PC-9 (cell line): Measurements from ENCODE around the gene EED. TPM values are rescaled to one million over a fixed set of nuclear protein-coding genes. Genes with fewer than 3 reads are reported as not detected.

Experiments
- BruUV-seq: library from RNA; stranded (reverse); fragments of 400-500 nt; replicated peaks from 2 replicates; lab custom pipeline; 2021; lab: Mats Ljungman, UMichigan
- CTCF ChIA-PET: fragments of 300-600 bp; sonication (Branson Sonifier 250); formaldehyde crosslinking; loops from one replicate; lab custom pipeline; 2022; ENCODE audit warnings: antibody characterized with exemption; lab: Charles Lee
- POLR2A ChIA-PET: fragments of 300-600 bp; sonication (Branson Sonifier 250); formaldehyde crosslinking; loops from one replicate; lab custom pipeline; 2022; ENCODE audit warnings: antibody characterized with exemption; ENCODE audit not compliant: unreplicated experiment; lab: Charles Lee
- DNase-seq, 2 experiments: peaks; one replicate each; pipeline versions ENCODE4 v3.0.0 to v3.0.0-alpha.2; 2015 to 2022; ENCODE audit warnings: mixed read lengths in 1 of 2
- H2AFZ ChIP-seq: fragments of 200-600 bp; sonication (generic); 2 replicates; pipeline ENCODE4 v1.8.1; 2017; ENCODE audit warnings: antibody characterized with exemption
- H3F3A ChIP-seq: fragments of 200-600 bp; sonication (generic); 2 replicates; pipeline ENCODE4 v1.8.1; 2017; ENCODE audit warnings: antibody characterized with exemption, mild to moderate bottlenecking, low read depth; ENCODE audit not compliant: insufficient read depth
- H3K27ac ChIP-seq: fragments of 200-600 bp; sonication (generic); 2 replicates; pipeline ENCODE4 v1.6.1; 2016; ENCODE audit warnings: mixed run types
- H3K27me3 ChIP-seq: fragments of 200-600 bp; sonication (generic); 2 replicates; pipeline ENCODE4 v1.6.1; 2016; ENCODE audit warnings: low read depth, mixed run types; ENCODE audit not compliant: insufficient read depth
- H3K36me3 ChIP-seq: fragments of 200-600 bp; sonication (generic); 2 replicates; pipeline ENCODE4 v1.6.1; 2016; ENCODE audit warnings: low read depth, mixed run types
- H3K4me1 ChIP-seq: fragments of 200-600 bp; sonication (generic); replicated peaks from 2 replicates; pipeline ENCODE4 v1.6.1; 2016; ENCODE audit warnings: mixed run types; ENCODE audit not compliant: insufficient read depth
- H3K4me2 ChIP-seq: fragments of 200-600 bp; sonication (generic); 2 replicates; pipeline ENCODE4 v1.6.1; 2017; ENCODE audit warnings: mixed run types
- H3K4me3 ChIP-seq: fragments of 200-600 bp; sonication (generic); 2 replicates; pipeline ENCODE4 v1.6.1; 2016; ENCODE audit warnings: mixed run types
- H3K79me2 ChIP-seq: fragments of 200-600 bp; sonication (generic); 2 replicates; pipeline ENCODE4 v1.6.1; 2017; ENCODE audit warnings: low read depth, mixed run types
- H3K9me2 ChIP-seq: fragments of 200-600 bp; sonication (generic); 2 replicates; pipeline ENCODE4 v1.8.1; 2017; ENCODE audit warnings: mild to moderate bottlenecking; ENCODE audit not compliant: insufficient read depth
- H3K9me3 ChIP-seq: fragments of 200-600 bp; sonication (generic); 2 replicates; pipeline ENCODE4 v1.8.1; 2016; ENCODE audit warnings: low read depth; ENCODE audit not compliant: insufficient read depth
- H4K20me1 ChIP-seq: fragments of 200-600 bp; sonication (generic); 2 replicates; pipeline ENCODE4 v1.8.1; 2017; ENCODE audit not compliant: insufficient read depth
- EZH2 ChIP-seq: fragments of 200-600 bp; sonication (generic); IDR thresholded peaks from 2 replicates; pipeline ENCODE4 v1.8.0; 2017; ENCODE audit warnings: antibody characterized with exemption, low read depth
- intact Hi-C: fragments of 100-400 bp; cut with micrococcal nuclease; formaldehyde crosslinking; loops from one replicate; pipeline ENCODE4 v1.10.0; 2022; ENCODE audit not compliant: unreplicated experiment
- total RNA-seq: library from RNA; stranded (reverse); gene quantifications from 2 replicates; pipeline ENCODE4 v1.2.3, GENCODE V29; 2021
- TF ChIP-seq, protein P1 (sequence below): fragments of 200-600 bp; sonication (generic); conservative IDR thresholded peaks from 2 replicates; pipeline ENCODE4 v1.6.1; 2017; ENCODE audit warnings: mixed run types, antibody characterized with exemption, mild to moderate bottlenecking, moderate library complexity

The EED gene
- total RNA-seq, 1 experiment from 2014 or later: 37.4 TPM

DNA sequence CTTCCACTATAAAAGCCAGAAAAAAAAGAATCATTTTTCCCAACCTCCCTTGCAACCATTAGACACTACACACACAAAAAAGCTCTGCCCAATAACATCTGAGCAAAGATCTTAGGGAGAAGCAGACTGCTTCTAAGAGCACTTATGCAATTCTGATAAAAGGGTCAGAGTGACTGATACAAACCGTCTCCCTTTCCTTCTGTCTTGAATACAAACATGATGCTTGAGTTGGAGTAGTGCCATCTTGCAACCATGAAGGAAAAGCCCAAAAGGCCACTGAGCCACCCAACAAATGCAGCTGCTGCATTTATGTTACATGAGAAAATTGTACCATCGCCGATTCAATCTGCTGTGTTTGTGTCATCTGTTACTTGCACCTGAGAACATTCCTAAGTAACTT, 47.6 kb upstream of the EED start:
- Histone ChIP-seq H3K79me2 (no peaks in the 10 kb centered on the region), H2AFZ (no peak overlapping the region), H3F3A (0 out of 2 replicates have a peak, but pooled peaks cover 4% of the 10 kb centered on the region), H3K4me1 (peaks cover 13% of the 10 kb centered on the region), H3K9me2 (no peaks in the 10 kb centered on the region), H4K20me1 (no peaks in the 10 kb centered on the region), H3K4me2 (no peak overlapping the region), H3K4me3 (no peak overlapping the region), H3K27ac (no peak overlapping the region), H3K27me3 (no peaks in the 10 kb centered on the region), H3K9me3 (no peaks in the 10 kb centered on the region), H3K36me3 (no peaks in the 10 kb centered on the region)
- TF ChIP-seq EZH2: no peak
- TF ChIP-seq, protein P1, sequence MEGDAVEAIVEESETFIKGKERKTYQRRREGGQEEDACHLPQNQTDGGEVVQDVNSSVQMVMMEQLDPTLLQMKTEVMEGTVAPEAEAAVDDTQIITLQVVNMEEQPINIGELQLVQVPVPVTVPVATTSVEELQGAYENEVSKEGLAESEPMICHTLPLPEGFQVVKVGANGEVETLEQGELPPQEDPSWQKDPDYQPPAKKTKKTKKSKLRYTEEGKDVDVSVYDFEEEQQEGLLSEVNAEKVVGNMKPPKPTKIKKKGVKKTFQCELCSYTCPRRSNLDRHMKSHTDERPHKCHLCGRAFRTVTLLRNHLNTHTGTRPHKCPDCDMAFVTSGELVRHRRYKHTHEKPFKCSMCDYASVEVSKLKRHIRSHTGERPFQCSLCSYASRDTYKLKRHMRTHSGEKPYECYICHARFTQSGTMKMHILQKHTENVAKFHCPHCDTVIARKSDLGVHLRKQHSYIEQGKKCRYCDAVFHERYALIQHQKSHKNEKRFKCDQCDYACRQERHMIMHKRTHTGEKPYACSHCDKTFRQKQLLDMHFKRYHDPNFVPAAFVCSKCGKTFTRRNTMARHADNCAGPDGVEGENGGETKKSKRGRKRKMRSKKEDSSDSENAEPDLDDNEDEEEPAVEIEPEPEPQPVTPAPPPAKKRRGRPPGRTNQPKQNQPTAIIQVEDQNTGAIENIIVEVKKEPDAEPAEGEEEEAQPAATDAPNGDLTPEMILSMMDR: no peak
- ChIA-PET POLR2A (no interaction called here), CTCF (no interaction called here)
- no TSS peak for BruUV-seq
- DNase-seq: no peak
- intact Hi-C loops: no loop called here

DNA sequence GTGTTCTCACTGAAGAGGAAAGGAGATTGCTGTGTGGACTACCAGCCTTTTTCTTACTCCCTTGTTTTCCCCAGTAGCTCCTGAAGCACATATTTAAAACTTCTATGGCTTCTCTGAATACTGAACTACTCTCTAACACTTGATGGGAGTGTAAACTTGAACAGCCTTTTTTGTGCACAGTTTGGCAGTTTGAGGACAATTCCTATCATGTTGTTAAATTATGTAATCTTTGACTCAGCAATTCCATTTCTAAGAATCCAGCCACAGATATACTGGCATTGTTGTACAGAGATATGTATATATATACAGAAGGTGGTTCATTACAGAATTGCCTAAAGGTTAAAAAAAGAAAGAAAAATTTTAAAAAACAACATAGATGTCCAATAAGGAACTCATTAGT, 47.1 kb upstream of the EED start:
- no TSS peak for BruUV-seq
- intact Hi-C loops: no loop called here
- Histone ChIP-seq H3F3A (0 out of 2 replicates have a peak, but pooled peaks cover 4% of the 10 kb centered on the region), H3K9me2 (no peaks in the 10 kb centered on the region), H3K27me3 (no peaks in the 10 kb centered on the region), H3K27ac (no peak overlapping the region), H3K79me2 (no peaks in the 10 kb centered on the region), H2AFZ (no peak overlapping the region), H4K20me1 (no peaks in the 10 kb centered on the region), H3K4me3 (no peak overlapping the region), H3K9me3 (no peaks in the 10 kb centered on the region), H3K36me3 (no peaks in the 10 kb centered on the region), H3K4me2 (no peak overlapping the region), H3K4me1 (peaks cover 12% of the 10 kb centered on the region)
- TF ChIP-seq EZH2: no peak
- TF ChIP-seq, protein P1: no peak
- no peak for DNase-seq
- ChIA-PET POLR2A (no interaction called here), CTCF (no interaction called here)

DNA sequence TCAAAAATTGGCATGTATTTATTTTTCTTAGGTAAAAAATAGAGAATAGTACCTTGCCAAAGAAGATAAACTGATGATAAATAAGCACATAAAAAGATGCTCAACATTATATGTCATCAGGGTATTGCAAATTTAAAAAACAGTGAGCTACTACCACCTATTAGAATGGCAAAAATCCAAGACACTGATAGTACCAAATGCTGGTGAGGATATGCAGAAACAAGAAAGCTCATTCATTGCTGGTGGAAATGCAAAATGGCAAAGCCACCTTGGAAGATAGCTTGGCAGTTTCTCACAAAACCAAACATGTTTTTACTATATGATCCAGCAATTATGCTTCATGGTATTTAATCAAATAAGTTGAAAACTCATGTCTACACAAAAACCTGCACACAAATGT, 46.4 kb upstream of the EED start:
- Histone ChIP-seq H3K4me1 (peaks cover 5% of the 10 kb centered on the region), H3K79me2 (no peaks in the 10 kb centered on the region), H3F3A (0 out of 2 replicates have a peak, but pooled peaks cover 4% of the 10 kb centered on the region), H3K36me3 (no peaks in the 10 kb centered on the region), H3K4me3 (no peak overlapping the region), H3K9me2 (no peaks in the 10 kb centered on the region), H3K27ac (no peak overlapping the region), H4K20me1 (no peaks in the 10 kb centered on the region), H3K27me3 (no peaks in the 10 kb centered on the region), H3K9me3 (no peaks in the 10 kb centered on the region), H3K4me2 (no peak overlapping the region), H2AFZ (no peak overlapping the region)
- intact Hi-C loops: no loop called here
- DNase-seq: no peak
- ChIA-PET POLR2A (interaction anchor here (0.7 kb wide), 1 partner anchor 10 kb away, joined by 4 read pairs; no protein-coding TSS in a partner anchor), CTCF (no interaction called here)
- TF ChIP-seq EZH2: no peak
- TF ChIP-seq, protein P1: no peak
- BruUV-seq: no TSS peak
